ENCODE results near the gene CCDC134.

DNA sequence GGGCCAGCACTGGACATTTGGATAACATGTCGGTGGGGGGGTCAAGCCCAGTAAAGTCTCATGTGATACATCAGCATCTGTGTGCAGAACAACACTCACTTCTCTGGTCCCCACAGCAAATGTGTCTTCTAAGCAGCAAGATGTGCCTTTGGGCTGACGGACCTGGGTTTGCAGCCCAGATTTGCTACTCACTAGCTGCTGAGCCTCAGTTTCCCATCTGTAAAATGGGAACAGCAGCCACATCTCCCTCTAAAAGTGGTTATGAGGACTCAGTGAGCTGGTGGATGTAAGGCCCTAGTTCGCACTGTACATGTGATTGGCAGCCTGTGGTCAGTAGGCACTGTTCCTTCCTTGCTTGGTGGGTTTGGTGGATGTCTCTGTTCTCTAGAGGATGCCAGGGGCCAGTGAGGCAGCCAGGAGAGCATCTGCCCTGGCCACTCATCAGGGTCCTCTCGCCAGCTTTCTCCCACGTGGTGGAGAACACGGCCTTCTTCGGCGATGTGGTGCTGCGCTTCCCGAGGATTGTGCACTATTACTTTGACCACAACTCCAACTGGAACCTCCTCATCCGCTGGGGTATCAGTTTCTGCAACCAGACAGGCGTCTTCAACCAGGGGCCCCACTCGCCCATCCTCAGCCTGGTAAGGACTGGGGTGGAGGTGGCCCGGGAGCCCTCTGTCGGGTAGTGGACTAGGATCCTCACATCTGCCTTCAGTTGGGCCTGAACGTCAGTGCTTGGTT, 12.5 kb downstream of the CCDC134 start:
- TF ChIP-seq, protein P1, sequence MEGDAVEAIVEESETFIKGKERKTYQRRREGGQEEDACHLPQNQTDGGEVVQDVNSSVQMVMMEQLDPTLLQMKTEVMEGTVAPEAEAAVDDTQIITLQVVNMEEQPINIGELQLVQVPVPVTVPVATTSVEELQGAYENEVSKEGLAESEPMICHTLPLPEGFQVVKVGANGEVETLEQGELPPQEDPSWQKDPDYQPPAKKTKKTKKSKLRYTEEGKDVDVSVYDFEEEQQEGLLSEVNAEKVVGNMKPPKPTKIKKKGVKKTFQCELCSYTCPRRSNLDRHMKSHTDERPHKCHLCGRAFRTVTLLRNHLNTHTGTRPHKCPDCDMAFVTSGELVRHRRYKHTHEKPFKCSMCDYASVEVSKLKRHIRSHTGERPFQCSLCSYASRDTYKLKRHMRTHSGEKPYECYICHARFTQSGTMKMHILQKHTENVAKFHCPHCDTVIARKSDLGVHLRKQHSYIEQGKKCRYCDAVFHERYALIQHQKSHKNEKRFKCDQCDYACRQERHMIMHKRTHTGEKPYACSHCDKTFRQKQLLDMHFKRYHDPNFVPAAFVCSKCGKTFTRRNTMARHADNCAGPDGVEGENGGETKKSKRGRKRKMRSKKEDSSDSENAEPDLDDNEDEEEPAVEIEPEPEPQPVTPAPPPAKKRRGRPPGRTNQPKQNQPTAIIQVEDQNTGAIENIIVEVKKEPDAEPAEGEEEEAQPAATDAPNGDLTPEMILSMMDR (IDR thresholded peaks at IDR 0.05), result no peak
- TF ChIP-seq POLR2AphosphoS5 (IDR thresholded peaks at IDR 0.05) (no peak), EP300 (IDR thresholded peaks at IDR 0.05) (no peak), POLR2A (IDR thresholded peaks at IDR 0.05) (no peak)
